K562 (cell line): ENCODE results near the gene VSIG10L. TPM values are rescaled to one million over a fixed set of nuclear protein-coding genes. Genes with fewer than 3 reads are reported as not detected.

Experiments used
- ATAC-seq: fragments of 200-7000 bp; cut with Tn5 transposase; 3 replicates; pipeline ENCODE4 v1.9.1; 2020; ENCODE audit warnings: moderate library complexity
- BruUV-seq: library from RNA; stranded (reverse); fragments of 400-500 nt; replicated peaks from 2 replicates; lab custom pipeline; 2021; lab: Mats Ljungman, UMichigan
- CTCF ChIA-PET: fragments of 300-600 bp; formaldehyde crosslinking; extraction: SDS; loops from one replicate; lab custom pipeline; 2021; ENCODE audit warnings: low intra/inter-chr PET ratio; lab: Yijun Ruan, JAX
- POLR2A ChIA-PET: fragments of 300-600, 350-650 bp; sonication (Branson Sonifier 250); formaldehyde crosslinking; extraction: SDS; loops from one replicate; lab custom pipeline; 2021; ENCODE audit warnings: antibody characterized with exemption, inconsistent platforms; lab: Yijun Ruan, JAX
- DNase-seq, 4 experiments: peaks; one replicate each; pipeline versions ENCODE4 v3.0.0 to v3.0.0-alpha.2; 2011 to 2018; ENCODE audit warnings: low spot score in 3 of 4, mixed read lengths in 3 of 4; ENCODE audit errors: extremely low read depth in 1 of 4
- FAIRE-seq: peaks from 2 replicates; lab custom pipeline; 2011; peaks lifted over from hg19 to GRCh38; lab: Jason Lieb, UNC
- H2AFZ ChIP-seq: 2 replicates; pipeline ENCODE4 v1.6.0; 2011; ENCODE audit warnings: low read depth, low read length, control low read depth, inconsistent platforms
- H3K27ac ChIP-seq: fragments of 200-600 bp; 3 replicates; pipeline ENCODE4 v1.8.0; 2011; ENCODE audit warnings: low read depth, mild to moderate bottlenecking, control low read depth, inconsistent platforms, low read length, moderate library complexity, mixed read lengths; ENCODE audit errors: extremely low read depth
- H3K27me3 ChIP-seq, 2 experiments: fragments of 300-600 bp in 1 of 2; 2 replicates in 1 of 2; 3 replicates in 1 of 2; pipeline versions ENCODE4 v1.6.0 to v1.8.0; 2011; ENCODE audit warnings: inconsistent platforms in 2 of 2, low read length in 2 of 2, mild to moderate bottlenecking in 1 of 2, mixed read lengths in 1 of 2, moderate library complexity in 1 of 2; ENCODE audit not compliant: control insufficient read depth in 2 of 2, insufficient read depth in 2 of 2
- H3K36me3 ChIP-seq: fragments of 300-600 bp; 3 replicates; pipeline ENCODE4 v1.8.0; 2011; ENCODE audit warnings: mild to moderate bottlenecking, low read length, inconsistent platforms; ENCODE audit not compliant: control insufficient read depth, insufficient read depth
- H3K4me1 ChIP-seq, 2 experiments: fragments of 200-600 bp in 1 of 2; replicated peaks in 1 of 2; 2 replicates in 1 of 2; 3 replicates in 1 of 2; pipeline versions ENCODE4 v1.5.1 to v1.8.0; 2011; ENCODE audit warnings: inconsistent platforms in 2 of 2, low read length in 2 of 2, mild to moderate bottlenecking in 1 of 2, mixed read lengths in 1 of 2, moderate library complexity in 1 of 2; ENCODE audit not compliant: control insufficient read depth in 2 of 2, insufficient read depth in 2 of 2
- H3K4me2 ChIP-seq: 2 replicates; pipeline ENCODE4 v1.6.1; 2011; ENCODE audit warnings: low read length, control low read depth, inconsistent platforms, mixed read lengths; ENCODE audit not compliant: insufficient read depth
- H3K4me3 ChIP-seq: fragments of 200-600 bp; sonication (generic), shearing (Covaris generic); 2 replicates; pipeline ENCODE4 v1.5.1; 2016; ENCODE audit warnings: control low read depth, inconsistent platforms
- H3K79me2 ChIP-seq: fragments of 200-600 bp; 3 replicates; pipeline ENCODE4 v1.8.0; 2011; ENCODE audit warnings: low read length, inconsistent platforms; ENCODE audit not compliant: control insufficient read depth, insufficient read depth
- H3K9ac ChIP-seq, 2 experiments: 2 replicates each; pipeline versions ENCODE4 v1.6.0 to v1.6.1; 2011; ENCODE audit warnings: low read depth in 2 of 2, low read length in 2 of 2, control low read depth in 1 of 2, inconsistent platforms in 1 of 2, mild to moderate bottlenecking in 1 of 2, mixed read lengths in 1 of 2; ENCODE audit not compliant: insufficient read depth in 1 of 2
- H3K9me1 ChIP-seq: one replicate; pipeline ENCODE4 v1.6.0; 2011; ENCODE audit warnings: inconsistent platforms, mild to moderate bottlenecking, low read length, moderate library complexity; ENCODE audit not compliant: control insufficient read depth, insufficient read depth
- H3K9me3 ChIP-seq: replicated peaks from 2 replicates; pipeline ENCODE4 v1.5.1; 2011; ENCODE audit warnings: low read depth, low read length, inconsistent platforms; ENCODE audit not compliant: control insufficient read depth, insufficient read depth
- H4K20me1 ChIP-seq: replicated peaks from 2 replicates; pipeline ENCODE4 v1.6.1; 2011; ENCODE audit warnings: low read length, inconsistent platforms, mixed read lengths; ENCODE audit not compliant: control insufficient read depth, insufficient read depth
- PHB ChIP-seq: fragments of 250-450 bp; sonication (Bioruptor Pico); IDR thresholded peaks from 2 replicates; pipeline ENCODE4 v1.5.0; 2021
- RBM17 ChIP-seq: fragments of 200-400 bp; formaldehyde crosslinking; IDR thresholded peaks from 2 replicates; pipeline ENCODE4 v1.6.1; 2017; ENCODE audit warnings: low read depth, mild to moderate bottlenecking, low read length, borderline replicate concordance
- ZKSCAN3 ChIP-seq: fragments of 250-450 bp; sonication (Bioruptor Pico); IDR thresholded peaks from 2 replicates; pipeline ENCODE4 v1.4.0; 2020
- ZNF436 ChIP-seq: fragments of 250-450, 450-650 bp; sonication (Bioruptor Pico); formaldehyde crosslinking; IDR thresholded peaks from 2 replicates; pipeline ENCODE4 v1.7.0; 2020; ENCODE audit warnings: mild to moderate bottlenecking
- WGBS: fragments of 100-300 bp; shearing (Covaris generic); methylation state at CpG from one replicate; pipeline ENCODE4 v1.1.6; 2016; ENCODE audit warnings: low coverage, mixed read lengths; ENCODE audit not compliant: insufficient coverage; ENCODE audit errors: missing lambda C conversion rate; 5-methylcytosine and 5-hydroxymethylcytosine counted together
- in situ Hi-C: fragments of 300-500 bp; cut with MboI; formaldehyde crosslinking; loops from 4 replicates; pipeline ENCODE4 v1.15.0; 2018; ENCODE audit warnings: inconsistent platforms, mixed read lengths
- intact Hi-C: fragments of 100-400 bp; cut with micrococcal nuclease; formaldehyde crosslinking; loops from 2 replicates; pipeline ENCODE4 v1.14.2; 2022
- polyA plus RNA-seq, 8 experiments: library from polyadenylated mRNA; depleted of rRNA in 4 of 8; stranded (reverse) in 5 of 8; unstranded in 3 of 8; fragments of >200 nt; fragmentation: Nextera tagmentation in 2 of 8; fragmentation: Illumina TruSeq in 1 of 8; extraction: Ambion mirVana in 2 of 8; extraction: Trizol in 1 of 8; gene quantifications; 2 replicates each; pipeline versions ENCODE4 v1.2.1 to v1.2.3, GENCODE V29; 2011 to 2014; ENCODE audit warnings: inconsistent platforms in 1 of 8, missing spikeins in 1 of 8
- total RNA-seq, 7 experiments: library from RNA; depleted of rRNA in 6 of 7; stranded (reverse); fragments of >200 nt in 6 of 7; fragmentation: Illumina TruSeq in 2 of 7; extraction: Trizol in 2 of 7; gene quantifications; 2 replicates each; pipeline versions ENCODE4 v1.2.1 to v1.2.3, GENCODE V29; 2011 to 2021; ENCODE audit warnings: low replicate concordance in 1 of 7
- TF ChIP-seq, protein P1 (sequence below): sonication (generic); formaldehyde crosslinking; IDR thresholded peaks from 2 replicates; pipeline ENCODE4 v1.8.0; 2022; ENCODE audit warnings: missing genetic modification reagents, mild to moderate bottlenecking, borderline replicate concordance

VSIG10L gene
- total and polyA plus RNA-seq, 9 of the 15 experiments (the other 6 are each of a cell fraction or from before 2014, with no cell fraction given), result 1.1 to 7.6 (median 2.2) TPM

DNA sequence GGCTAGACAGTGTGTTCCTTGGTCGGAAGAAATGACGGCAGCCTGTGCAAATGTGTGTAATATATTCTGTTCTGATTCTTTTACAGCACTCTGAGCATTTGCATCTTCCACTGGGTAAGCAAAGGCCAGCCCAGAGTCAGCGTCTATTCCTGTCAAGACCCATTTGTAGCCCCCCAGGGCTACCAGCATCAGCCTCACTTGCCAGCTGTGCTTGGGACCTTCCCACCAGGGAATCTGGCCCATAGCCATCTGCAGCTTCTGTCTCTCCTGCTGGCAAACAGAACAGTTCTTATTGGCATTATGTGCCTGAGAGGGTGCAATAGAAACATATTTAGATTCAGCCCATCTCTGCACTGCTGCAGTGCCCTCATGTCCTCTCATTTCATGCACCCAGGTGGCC, 36.5 kb downstream of the VSIG10L start:
- H3K4me1 ChIP-seq, result no peaks in the 10 kb centered on the region
- 0% methylated on average over 3 of the region's 3 CpGs for WGBS
- no peaks in the 10 kb centered on the region for H4K20me1 ChIP-seq
- ChIA-PET CTCF (no interaction called here), POLR2A (no interaction called here)
- ATAC-seq, result no peak
- in situ Hi-C loops, result no loop called here
- H2AFZ ChIP-seq, result no peak overlapping the region
- peaks cover 2% of the 10 kb centered on the region for H3K9me3 ChIP-seq
- no peaks in the 10 kb centered on the region for H3K36me3 ChIP-seq
- no peak overlapping the region for H3K4me2 ChIP-seq
- BruUV-seq, result no TSS peak
- intact Hi-C loops, result no loop called here
- no peak overlapping the region for H3K9ac ChIP-seq
- H3K27ac ChIP-seq, result no peak overlapping the region
- H3K79me2 ChIP-seq, result no peaks in the 10 kb centered on the region
- no peak for FAIRE-seq
- TF ChIP-seq RBM17 (no peak), PHB (no peak), ZKSCAN3 (no peak), ZNF436 (CRISPR knock-in tag) (no peak)
- TF ChIP-seq, protein P1, sequence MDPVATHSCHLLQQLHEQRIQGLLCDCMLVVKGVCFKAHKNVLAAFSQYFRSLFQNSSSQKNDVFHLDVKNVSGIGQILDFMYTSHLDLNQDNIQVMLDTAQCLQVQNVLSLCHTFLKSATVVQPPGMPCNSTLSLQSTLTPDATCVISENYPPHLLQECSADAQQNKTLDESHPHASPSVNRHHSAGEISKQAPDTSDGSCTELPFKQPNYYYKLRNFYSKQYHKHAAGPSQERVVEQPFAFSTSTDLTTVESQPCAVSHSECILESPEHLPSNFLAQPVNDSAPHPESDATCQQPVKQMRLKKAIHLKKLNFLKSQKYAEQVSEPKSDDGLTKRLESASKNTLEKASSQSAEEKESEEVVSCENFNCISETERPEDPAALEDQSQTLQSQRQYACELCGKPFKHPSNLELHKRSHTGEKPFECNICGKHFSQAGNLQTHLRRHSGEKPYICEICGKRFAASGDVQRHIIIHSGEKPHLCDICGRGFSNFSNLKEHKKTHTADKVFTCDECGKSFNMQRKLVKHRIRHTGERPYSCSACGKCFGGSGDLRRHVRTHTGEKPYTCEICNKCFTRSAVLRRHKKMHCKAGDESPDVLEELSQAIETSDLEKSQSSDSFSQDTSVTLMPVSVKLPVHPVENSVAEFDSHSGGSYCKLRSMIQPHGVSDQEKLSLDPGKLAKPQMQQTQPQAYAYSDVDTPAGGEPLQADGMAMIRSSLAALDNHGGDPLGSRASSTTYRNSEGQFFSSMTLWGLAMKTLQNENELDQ (CRISPR knock-in tag), result no peak
- H3K9me1 ChIP-seq, result no peaks in the 10 kb centered on the region
- H3K4me3 ChIP-seq, result no peak overlapping the region
- H3K27me3 ChIP-seq, result peaks cover 3 to 8% of the 10 kb centered on the region in 2 experiments; a peak in 1 of 5 replicates
- DNase-seq, result no peak
